IMR-90 (cell line): ENCODE measurements around the gene C9orf43. TPM values are rescaled to one million over a fixed set of nuclear protein-coding genes. Genes with fewer than 3 reads are reported as not detected.

Experiments used
- ATAC-seq: fragments of 200-7000 bp; cut with Tn5 transposase; 2 replicates; pipeline ENCODE4 v1.9.1; 2020; ENCODE audit warnings: low read depth, mild to moderate bottlenecking, moderate library complexity
- BruUV-seq: library from RNA; stranded (reverse); fragments of 400-500 nt; replicated peaks from 2 replicates; lab custom pipeline; 2021; lab: Mats Ljungman, UMichigan
- CTCF ChIA-PET: fragments of 300-600 bp; formaldehyde crosslinking; extraction: SDS; loops from one replicate; lab custom pipeline; 2021; ENCODE audit warnings: antibody characterized with exemption; lab: Yijun Ruan, JAX
- POLR2A ChIA-PET: fragments of 300-600 bp; sonication (Branson Sonifier 250); formaldehyde crosslinking; loops from one replicate; lab custom pipeline; 2022; ENCODE audit warnings: antibody characterized with exemption; ENCODE audit not compliant: unreplicated experiment; lab: Charles Lee
- DNase-seq: peaks from one replicate; pipeline ENCODE4 v3.0.0; 2013
- H2AFZ ChIP-seq: replicated peaks from 2 replicates; pipeline ENCODE3; 2013; ENCODE audit warnings: low read length, mild to moderate bottlenecking; ENCODE audit not compliant: poor library complexity
- H2AK5ac ChIP-seq: 2 replicates; pipeline ENCODE4 v1.6.1; 2013; ENCODE audit warnings: low read depth, low read length, inconsistent platforms
- H2AK9ac ChIP-seq: replicated peaks from 2 replicates; pipeline ENCODE3; 2013; ENCODE audit warnings: mild to moderate bottlenecking, low read depth, low read length, moderate library complexity; ENCODE audit not compliant: poor library complexity
- H2BK120ac ChIP-seq: 2 replicates; pipeline ENCODE4 v1.6.1; 2013; ENCODE audit warnings: low read depth, low read length, inconsistent platforms
- H2BK15ac ChIP-seq: 3 replicates; pipeline ENCODE4 v1.6.1; 2013; ENCODE audit warnings: low read depth, low read length, inconsistent platforms
- H2BK20ac ChIP-seq: 2 replicates; pipeline ENCODE4 v1.6.1; 2013; ENCODE audit warnings: low read depth, mild to moderate bottlenecking, inconsistent platforms, low read length, moderate library complexity
- H2BK5ac ChIP-seq: 2 replicates; pipeline ENCODE4 v1.6.1; 2013; ENCODE audit warnings: mild to moderate bottlenecking, low read depth, low read length, inconsistent platforms; ENCODE audit not compliant: poor library complexity, severe bottlenecking
- H3K14ac ChIP-seq: replicated peaks from 2 replicates; pipeline ENCODE4 v1.6.1; 2013; ENCODE audit warnings: low read depth, low read length, inconsistent platforms
- H3K18ac ChIP-seq: 2 replicates; pipeline ENCODE4 v1.6.1; 2013; ENCODE audit warnings: low read depth, low read length, control low read depth
- H3K23ac ChIP-seq: 2 replicates; pipeline ENCODE4 v1.6.1; 2013; ENCODE audit warnings: low read depth, low read length, inconsistent platforms
- H3K27ac ChIP-seq: 2 replicates; pipeline ENCODE4 v1.5.1; 2013; ENCODE audit warnings: mild to moderate bottlenecking, control low read depth, low read length; ENCODE audit not compliant: insufficient read depth
- H3K27me3 ChIP-seq: 2 replicates; pipeline ENCODE4 v1.6.1; 2013; ENCODE audit warnings: low read length; ENCODE audit not compliant: control insufficient read depth, insufficient read depth
- H3K36me3 ChIP-seq: 2 replicates; pipeline ENCODE4 v1.6.1; 2013; ENCODE audit warnings: low read length, mixed read lengths; ENCODE audit not compliant: control insufficient read depth, insufficient read depth
- H3K4ac ChIP-seq: 2 replicates; pipeline ENCODE4 v1.6.1; 2013; ENCODE audit warnings: low read depth, low read length, inconsistent platforms
- H3K4me1 ChIP-seq: 2 replicates; pipeline ENCODE4 v1.6.1; 2013; ENCODE audit warnings: low read length, mixed read lengths; ENCODE audit not compliant: control insufficient read depth, insufficient read depth
- H3K4me2 ChIP-seq: 2 replicates; pipeline ENCODE4 v1.6.1; 2013; ENCODE audit warnings: low read depth, mild to moderate bottlenecking, control low read depth, low read length, moderate library complexity
- H3K4me3 ChIP-seq: 2 replicates; pipeline ENCODE4 v1.5.1; 2013; ENCODE audit warnings: low read depth, mild to moderate bottlenecking, control low read depth, low read length, moderate library complexity; ENCODE audit not compliant: insufficient read depth
- H3K56ac ChIP-seq: 2 replicates; pipeline ENCODE4 v1.6.1; 2013; ENCODE audit warnings: low read length, inconsistent platforms; ENCODE audit not compliant: insufficient read depth; ENCODE audit errors: extremely low read depth
- H3K79me1 ChIP-seq, 2 experiments: 2 replicates each; pipeline ENCODE4 v1.6.1; 2013; ENCODE audit warnings: low read length in 2 of 2, inconsistent platforms in 1 of 2, low read depth in 1 of 2
- H3K9ac ChIP-seq: 2 replicates; pipeline ENCODE4 v1.6.1; 2013; ENCODE audit warnings: low read depth, low read length, control low read depth
- H3K9me1 ChIP-seq: 2 replicates; pipeline ENCODE4 v1.6.1; 2013; ENCODE audit warnings: low read length, inconsistent platforms; ENCODE audit not compliant: insufficient read depth
- H3K9me3 ChIP-seq: 2 replicates; pipeline ENCODE4 v1.6.1; 2013; ENCODE audit warnings: low read length; ENCODE audit not compliant: control insufficient read depth, insufficient read depth
- H4K20me1 ChIP-seq: 2 replicates; pipeline ENCODE4 v1.6.1; 2013; ENCODE audit warnings: low read length, inconsistent platforms; ENCODE audit not compliant: insufficient read depth
- H4K5ac ChIP-seq: 2 replicates; pipeline ENCODE4 v1.6.1; 2013; ENCODE audit warnings: mild to moderate bottlenecking, low read depth, low read length, control low read depth
- H4K8ac ChIP-seq, 2 experiments: 2 replicates each; pipeline ENCODE4 v1.6.1; 2013; ENCODE audit warnings: low read depth in 2 of 2, low read length in 2 of 2, control low read depth in 1 of 2, inconsistent platforms in 1 of 2
- H4K91ac ChIP-seq: 2 replicates; pipeline ENCODE4 v1.6.1; 2013; ENCODE audit warnings: low read depth, low read length, inconsistent platforms; ENCODE audit not compliant: insufficient read depth
- BHLHE40 ChIP-seq: fragments of 150-350 bp; IDR thresholded peaks from 2 replicates; pipeline ENCODE4 v1.6.1; 2016; ENCODE audit warnings: mild to moderate bottlenecking, low read depth, low read length
- CEBPB ChIP-seq: IDR thresholded peaks from 2 replicates; pipeline ENCODE4 v1.6.1; 2012; ENCODE audit warnings: low read depth, low read length, improper control_type of control experiment
- CHD1 ChIP-seq: IDR thresholded peaks from 2 replicates; pipeline ENCODE4 v1.6.1; 2012; ENCODE audit warnings: low read depth, low read length, improper control_type of control experiment
- CTCF ChIP-seq: conservative IDR thresholded peaks from 2 replicates; pipeline ENCODE4 v1.5.1; 2012; ENCODE audit warnings: mild to moderate bottlenecking, low read depth, low read length, improper control_type of control experiment
- ELK1 ChIP-seq: fragments of 150-350 bp; IDR thresholded peaks from 2 replicates; pipeline ENCODE4 v1.6.1; 2016; ENCODE audit warnings: low read depth, mild to moderate bottlenecking, low read length, moderate library complexity, borderline replicate concordance
- FOS ChIP-seq: fragments of 150-350 bp; IDR thresholded peaks from 2 replicates; pipeline ENCODE4 v1.6.1; 2016; ENCODE audit warnings: low read depth, low read length
- MAFK ChIP-seq: IDR thresholded peaks from 2 replicates; pipeline ENCODE4 v1.6.1; 2012; ENCODE audit warnings: low read depth, low read length, improper control_type of control experiment
- MAZ ChIP-seq: IDR thresholded peaks from 2 replicates; pipeline ENCODE4 v1.6.1; 2012; ENCODE audit warnings: low read depth, mild to moderate bottlenecking, low read length, improper control_type of control experiment, moderate library complexity, borderline replicate concordance
- MXI1 ChIP-seq: IDR thresholded peaks from 2 replicates; pipeline ENCODE4 v1.6.1; 2012; ENCODE audit warnings: low read depth, mild to moderate bottlenecking, low read length, moderate library complexity, borderline replicate concordance
- NFE2L2 ChIP-seq: fragments of 150-350 bp; IDR thresholded peaks from 2 replicates; pipeline ENCODE4 v1.6.1; 2016; ENCODE audit warnings: low read depth, mild to moderate bottlenecking, low read length
- POLR2A ChIP-seq: IDR thresholded peaks from 2 replicates; pipeline ENCODE4 v1.6.1; 2012; ENCODE audit warnings: mild to moderate bottlenecking, low read depth, low read length
- RAD21 ChIP-seq: IDR thresholded peaks from 2 replicates; pipeline ENCODE4 v1.6.1; 2012; ENCODE audit warnings: low read length, improper control_type of control experiment
- RCOR1 ChIP-seq: IDR thresholded peaks from 2 replicates; pipeline ENCODE4 v1.6.1; 2012; ENCODE audit warnings: mild to moderate bottlenecking, low read length, improper control_type of control experiment; ENCODE audit not compliant: insufficient replicate concordance
- RFX5 ChIP-seq: IDR thresholded peaks from 2 replicates; pipeline ENCODE4 v1.8.0; 2012; ENCODE audit warnings: low read depth, mild to moderate bottlenecking, low read length, moderate library complexity
- SMC3 ChIP-seq: fragments of 150-350 bp; IDR thresholded peaks from 2 replicates; pipeline ENCODE4 v1.6.1; 2016; ENCODE audit warnings: low read depth, mild to moderate bottlenecking, antibody characterized with exemption, low read length, moderate library complexity
- USF2 ChIP-seq: fragments of 150-350 bp; IDR thresholded peaks from 2 replicates; pipeline ENCODE4 v1.6.1; 2017; ENCODE audit warnings: mild to moderate bottlenecking, antibody characterized with exemption, low read length, low read depth
- WGBS, 2 experiments: methylation state at CpG; one replicate each; pipeline versions ENCODE4 v1.1.5 to v1.1.7; 2013; ENCODE audit warnings: missing lambda C conversion rate in 2 of 2; ENCODE audit not compliant: insufficient read length in 1 of 2; ENCODE audit errors: extremely low coverage in 2 of 2; 5-methylcytosine and 5-hydroxymethylcytosine counted together
- dilution Hi-C: fragments of 300-500 bp; cut with HindIII; formaldehyde crosslinking; loops from one replicate; pipeline ENCODE4 v1.14.3; 2018; ENCODE audit warnings: low sequenced_read_pairs; ENCODE audit not compliant: unreplicated experiment
- in situ Hi-C: fragments of 300-500 bp; cut with MboI; formaldehyde crosslinking; loops from 3 replicates; pipeline ENCODE4 v1.14.3; 2019; ENCODE audit warnings: low sequenced_read_pairs, inconsistent platforms, mixed read lengths
- intact Hi-C: fragments of 100-400 bp; cut with micrococcal nuclease; formaldehyde crosslinking; loops from 2 replicates; pipeline ENCODE4 v1.10.0; 2022
- polyA plus RNA-seq, 3 experiments: library from polyadenylated mRNA; depleted of rRNA; stranded (reverse); fragments of >200 nt; gene quantifications; 2 replicates each; pipeline ENCODE4 v1.2.3, GENCODE V29; 2012; ENCODE audit warnings: low replicate concordance in 1 of 3
- total RNA-seq: library from RNA; depleted of rRNA; stranded (reverse); fragments of >200 nt; gene quantifications from 2 replicates; pipeline ENCODE4 v1.2.3, GENCODE V29; 2012

The C9orf43 gene
- total and polyA plus RNA-seq, 2 of the 4 experiments (the other 2 are of a cell fraction) = 0.36 to 0.46 TPM

DNA sequence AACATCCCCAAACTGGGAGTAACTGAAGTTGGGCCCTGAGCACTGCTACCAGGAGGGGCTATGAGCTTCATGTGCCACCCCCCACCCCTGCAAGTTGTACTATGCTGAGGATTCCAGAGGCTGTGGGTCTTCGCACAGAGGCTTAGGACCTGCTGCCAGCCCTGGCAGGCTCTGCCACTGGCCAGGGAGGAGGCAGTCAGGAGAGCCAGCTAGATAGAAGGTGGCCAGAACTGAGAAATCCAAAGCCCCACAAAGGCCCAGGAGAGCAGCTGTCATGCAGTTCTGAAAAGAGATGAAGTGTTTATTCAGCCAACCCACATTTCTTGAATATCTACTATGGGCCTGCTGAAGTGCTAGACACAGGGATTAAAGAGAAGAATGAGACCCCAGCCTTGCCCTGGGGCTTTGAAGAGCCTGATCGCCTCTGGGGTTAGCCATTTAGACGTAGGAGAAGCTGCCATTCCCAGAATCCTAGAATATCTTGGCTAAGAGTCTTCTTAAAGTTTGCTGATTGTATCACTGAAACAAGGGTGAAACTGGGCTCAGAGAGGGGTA, 10.8 kb upstream of the C9orf43 start:
- Histone ChIP-seq H2AK9ac (peak overlapping the region; percentile 30), H4K8ac (no peak overlapping the region), H2BK120ac (no peak overlapping the region), H4K5ac (no peak overlapping the region), H3K9ac (no peak overlapping the region), H3K56ac (no peak overlapping the region), H3K23ac (0 out of 2 replicates have a peak overlapping the region, but pooled peaks have one; percentile 4), H3K9me3 (no peaks in the 10 kb centered on the region), H3K4ac (no peak overlapping the region; the same call in 1 of the 2 replicates), H3K4me3 (no peak overlapping the region), H3K18ac (no peak overlapping the region), H3K9me1 (peaks cover 2% of the 10 kb centered on the region; the same call in 1 of the 2 replicates), H3K27ac (no peak overlapping the region), H4K20me1 (no peaks in the 10 kb centered on the region), H2AFZ (no peak overlapping the region), H3K27me3 (no peaks in the 10 kb centered on the region), H2BK20ac (no peak overlapping the region), H4K91ac (no peak overlapping the region), H2BK5ac (no peak overlapping the region), H2AK5ac (no peak overlapping the region), H3K14ac (no peak overlapping the region), H2BK15ac (no peak overlapping the region), H3K4me1 (peaks cover 8% of the 10 kb centered on the region), H3K4me2 (no peak overlapping the region; the same call in 1 of the 2 replicates), H3K79me1 (peaks cover 20 to 35% of the 10 kb centered on the region in 2 experiments), H3K36me3 (no peaks in the 10 kb centered on the region)
- ChIA-PET CTCF (no interaction called here), POLR2A (no interaction called here)
- intact Hi-C loops = loop anchor here (5.0 kb wide), 1 partner anchor 193 kb away; no protein-coding TSS in a partner anchor
- TF ChIP-seq USF2 (no peak), RFX5 (no peak), CEBPB (no peak), MAFK (no peak), CHD1 (no peak), POLR2A (no peak), RAD21 (no peak), CTCF (no peak), NFE2L2 (no peak), BHLHE40 (no peak), MAZ (no peak), MXI1 (no peak), FOS (no peak), ELK1 (no peak), SMC3 (no peak), RCOR1 (no peak)
- BruUV-seq = no TSS peak
- dilution Hi-C loops = no loop called here
- no peak for DNase-seq
- WGBS, 2 experiments = no CpG with 5 or more reads among the region's 3 CpGs
- no peak for ATAC-seq
- in situ Hi-C loops = no loop called here
